AG09309 (cell line): Measurements from ENCODE around the gene FDPS.

Experiments used
- DNase-seq: peaks from one replicate; pipeline ENCODE4 v3.0.0-alpha.2; 2010; ENCODE audit warnings: low read depth
- H3K4me3 ChIP-seq: 2 replicates; pipeline ENCODE4 v1.5.1; 2011; ENCODE audit warnings: mild to moderate bottlenecking, low read depth, low read length, moderate library complexity; ENCODE audit not compliant: control insufficient read depth
- TF ChIP-seq, protein P1 (sequence below): IDR thresholded peaks from 2 replicates; pipeline ENCODE4 v1.5.1; 2011; ENCODE audit warnings: mild to moderate bottlenecking, low read depth, low read length, inconsistent platforms; ENCODE audit not compliant: insufficient read depth, control insufficient read depth; ENCODE audit errors: missing control alignments

Gene FDPS

DNA sequence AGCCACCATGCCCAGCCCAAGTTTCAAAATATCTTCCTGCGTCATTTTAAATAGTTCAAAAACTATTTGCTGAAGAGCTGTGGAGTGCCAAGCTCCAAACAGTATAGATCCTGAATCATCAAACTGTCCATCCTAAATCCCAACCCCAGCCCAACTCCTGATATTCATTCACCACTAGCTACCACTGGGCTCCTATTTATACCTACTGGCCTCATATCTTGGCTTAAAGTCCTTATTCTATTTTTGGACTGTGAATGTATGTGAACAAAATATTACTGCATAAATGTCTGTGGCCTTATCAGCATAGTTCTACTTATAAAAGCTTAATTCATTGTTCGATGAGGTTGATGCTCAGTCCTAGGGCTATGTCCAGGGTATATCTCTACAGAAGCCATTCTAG lies 41.3 kb upstream of the FDPS start:
- H3K4me3 ChIP-seq: no peak overlapping the region
- TF ChIP-seq, protein P1, sequence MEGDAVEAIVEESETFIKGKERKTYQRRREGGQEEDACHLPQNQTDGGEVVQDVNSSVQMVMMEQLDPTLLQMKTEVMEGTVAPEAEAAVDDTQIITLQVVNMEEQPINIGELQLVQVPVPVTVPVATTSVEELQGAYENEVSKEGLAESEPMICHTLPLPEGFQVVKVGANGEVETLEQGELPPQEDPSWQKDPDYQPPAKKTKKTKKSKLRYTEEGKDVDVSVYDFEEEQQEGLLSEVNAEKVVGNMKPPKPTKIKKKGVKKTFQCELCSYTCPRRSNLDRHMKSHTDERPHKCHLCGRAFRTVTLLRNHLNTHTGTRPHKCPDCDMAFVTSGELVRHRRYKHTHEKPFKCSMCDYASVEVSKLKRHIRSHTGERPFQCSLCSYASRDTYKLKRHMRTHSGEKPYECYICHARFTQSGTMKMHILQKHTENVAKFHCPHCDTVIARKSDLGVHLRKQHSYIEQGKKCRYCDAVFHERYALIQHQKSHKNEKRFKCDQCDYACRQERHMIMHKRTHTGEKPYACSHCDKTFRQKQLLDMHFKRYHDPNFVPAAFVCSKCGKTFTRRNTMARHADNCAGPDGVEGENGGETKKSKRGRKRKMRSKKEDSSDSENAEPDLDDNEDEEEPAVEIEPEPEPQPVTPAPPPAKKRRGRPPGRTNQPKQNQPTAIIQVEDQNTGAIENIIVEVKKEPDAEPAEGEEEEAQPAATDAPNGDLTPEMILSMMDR: no peak
- no peak for DNase-seq

DNA sequence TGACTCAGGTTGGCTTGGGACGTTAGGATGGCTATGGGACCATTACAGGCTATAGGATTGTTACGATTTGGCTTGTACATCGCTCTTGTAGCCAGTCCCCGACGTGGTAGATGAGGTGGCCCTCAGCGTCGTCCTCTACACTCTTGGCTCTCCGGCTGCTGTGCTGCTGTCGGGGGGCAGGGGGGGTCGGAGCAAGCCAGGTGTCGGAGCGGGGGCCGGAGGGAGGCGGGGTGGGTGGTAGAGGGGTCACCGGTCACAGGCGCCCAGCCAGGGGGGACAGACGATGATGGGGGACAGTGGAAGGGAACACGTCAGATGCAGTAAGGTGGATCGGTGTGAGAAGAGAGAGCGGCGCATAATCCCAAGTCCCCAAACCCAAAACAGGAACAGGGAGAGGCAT lies 40.0 kb upstream of the FDPS start:
- no peak overlapping the region for H3K4me3 ChIP-seq
- TF ChIP-seq, protein P1: no peak
- DNase-seq: no peak

DNA sequence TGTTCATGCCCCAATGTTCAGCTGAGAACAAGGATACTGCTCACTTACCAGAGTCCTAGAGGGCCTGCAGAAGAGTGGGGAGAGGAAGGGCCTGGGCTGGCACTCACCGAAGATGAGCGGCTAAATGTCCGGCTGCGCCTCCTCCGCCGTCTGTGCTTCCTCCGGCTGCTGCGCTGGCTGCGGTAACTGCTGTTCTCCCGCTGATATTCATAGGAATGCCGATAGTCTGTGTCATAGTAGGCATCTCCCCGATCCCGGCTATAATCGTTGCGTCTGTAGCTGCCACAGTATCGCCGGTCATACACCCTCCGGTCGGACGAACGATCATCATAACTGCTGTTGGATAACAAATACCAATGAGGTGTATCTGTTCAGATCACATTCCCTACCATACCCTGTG lies 39.3 kb upstream of the FDPS start:
- TF ChIP-seq, protein P1: no peak
- no peak overlapping the region for H3K4me3 ChIP-seq
- DNase-seq: no peak

DNA sequence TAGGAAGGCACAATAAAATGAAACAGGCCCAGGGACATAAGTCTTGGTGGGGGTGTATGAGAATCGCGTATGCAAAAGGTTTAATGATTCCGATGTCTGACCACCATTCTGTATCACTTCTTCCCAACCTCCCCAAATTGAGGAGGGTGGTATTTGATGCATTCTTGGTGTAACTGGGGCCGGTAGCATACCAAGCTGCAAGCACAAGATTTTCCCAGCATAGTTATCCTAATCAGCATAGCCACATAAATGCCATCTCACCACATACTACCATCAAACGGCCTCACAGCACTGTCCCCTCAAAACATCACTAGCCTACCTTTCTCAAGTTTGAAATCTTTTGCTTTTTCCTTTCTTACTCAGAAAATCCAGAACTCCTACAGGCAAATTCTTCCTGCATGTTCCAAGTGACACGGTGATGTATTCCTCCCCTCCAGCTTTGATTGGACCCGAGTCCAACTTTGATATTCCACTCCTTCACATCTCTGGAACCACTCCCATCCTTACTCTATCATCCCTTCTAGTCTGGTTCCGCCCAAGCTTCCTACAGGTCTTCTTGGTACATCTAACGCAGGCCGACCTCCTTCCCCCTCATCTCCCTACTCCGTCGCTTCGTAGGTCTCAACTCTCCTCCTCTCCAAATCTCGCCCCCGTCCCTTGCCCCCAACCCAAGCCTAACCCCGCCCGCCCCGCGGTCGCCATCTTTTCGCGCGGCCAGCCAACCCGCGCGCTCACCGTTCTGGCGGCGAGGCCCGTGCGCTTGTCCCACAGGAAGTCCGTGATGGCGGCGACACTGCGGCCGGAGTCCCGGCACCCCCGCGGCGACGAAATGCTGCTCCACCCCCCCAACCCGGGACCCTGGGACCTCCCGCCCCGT lies 36.0 kb upstream of the FDPS start:
- DNase-seq: no peak
- TF ChIP-seq, protein P1: no peak
- peak overlapping the region; percentile 76 for H3K4me3 ChIP-seq

DNA sequence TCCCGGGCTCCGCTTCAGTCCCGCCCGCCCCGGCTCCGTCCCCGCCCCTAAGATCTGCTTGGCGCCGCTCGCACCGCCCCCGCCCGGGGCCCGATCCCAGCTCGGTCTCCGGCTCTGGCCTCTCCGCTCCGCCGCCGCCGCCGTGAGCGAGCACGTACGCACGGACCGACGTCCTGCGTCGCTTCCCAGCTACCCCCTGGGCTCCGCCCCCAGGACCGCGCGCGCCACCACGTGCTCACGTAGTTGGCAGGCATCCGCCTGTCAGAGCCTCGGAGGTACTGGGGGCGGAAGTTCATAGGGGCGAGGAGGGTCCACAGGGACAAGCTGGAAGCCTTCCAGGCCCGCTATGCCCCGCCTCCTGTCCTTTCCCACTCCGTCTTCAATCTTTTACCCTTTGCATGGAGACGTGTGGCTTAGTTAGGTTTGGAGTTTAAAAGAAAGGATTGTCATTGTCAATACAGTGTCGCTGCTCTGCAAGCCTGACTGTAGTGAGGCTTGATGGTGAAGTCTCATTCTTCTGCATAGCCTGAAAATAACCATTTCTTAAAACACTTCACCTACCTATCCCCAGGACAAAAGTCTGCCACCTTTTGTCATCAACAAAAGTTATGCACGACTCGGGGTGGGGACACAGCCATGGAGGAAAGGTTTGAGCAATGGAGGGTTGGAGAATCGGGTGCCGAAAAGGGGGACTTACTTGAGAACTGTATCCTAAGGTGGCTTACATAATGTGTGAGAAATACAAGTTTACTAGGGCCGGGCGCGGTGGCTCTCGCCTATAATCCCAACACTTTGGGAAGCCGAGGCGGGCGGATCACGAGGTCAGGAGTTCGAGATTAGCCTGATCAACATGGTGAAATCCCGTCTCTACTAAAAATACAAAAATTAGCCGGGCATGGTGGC lies 35.1 kb upstream of the FDPS start, which contains the start of gene CLK2:
TSS of gene CLK2 (minus strand) at position 162 of the 903 bp plus-strand sequence. CDS start 2,527 bp downstream, outside the sequence.
- TF ChIP-seq, protein P1: no peak
- H3K4me3 ChIP-seq: peak within 1 kb of the TSS; percentile 76
- peak; percentile 43 for DNase-seq

DNA sequence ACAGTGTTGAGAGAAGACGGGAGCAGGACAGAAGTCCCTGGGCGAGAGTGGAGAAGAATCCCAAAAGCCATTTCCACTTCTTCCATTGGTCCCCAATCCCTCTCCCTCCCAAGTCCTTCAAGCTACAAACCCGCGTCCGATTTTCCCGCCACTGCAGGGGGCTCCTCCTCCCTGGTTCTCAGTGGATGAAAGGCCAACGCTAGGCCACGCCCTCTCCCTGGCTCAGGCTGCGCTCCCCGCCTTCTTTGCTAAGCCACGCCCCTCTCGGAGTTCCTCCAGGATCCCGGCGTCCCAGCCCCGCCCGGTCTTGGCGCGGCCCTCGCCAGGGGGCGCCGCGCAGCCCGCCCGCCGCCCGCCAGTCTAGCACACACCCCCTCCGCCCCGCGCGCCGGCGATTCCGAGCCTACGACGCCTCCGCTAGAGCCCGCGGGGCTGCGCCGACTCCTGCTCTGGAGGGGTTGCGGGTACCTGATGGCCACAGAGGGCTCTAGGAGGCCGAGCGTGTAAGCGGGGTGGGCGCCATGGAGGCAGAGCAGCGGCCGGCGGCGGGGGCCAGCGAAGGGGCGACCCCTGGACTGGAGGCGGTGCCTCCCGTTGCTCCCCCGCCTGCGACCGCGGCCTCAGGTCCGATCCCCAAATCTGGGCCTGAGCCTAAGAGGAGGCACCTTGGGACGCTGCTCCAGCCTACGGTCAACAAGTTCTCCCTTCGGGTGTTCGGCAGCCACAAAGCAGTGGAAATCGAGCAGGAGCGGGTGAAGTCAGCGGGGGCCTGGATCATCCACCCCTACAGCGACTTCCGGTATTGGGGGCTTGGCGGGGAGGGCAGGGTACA lies 31.4 kb upstream of the FDPS start, which contains the start of gene HCN3:
TSS of gene HCN3 (plus strand) at position 394 of the 832 bp plus-strand sequence. CDS start at position 522, 128 bp downstream.
- TF ChIP-seq, protein P1: peak; percentile 40
- peak; percentile 68 for DNase-seq
- peak within 1 kb of the TSS; percentile 67 for H3K4me3 ChIP-seq
